Trophoblast cell (in vitro differentiated cells and primary cell): Measurements from ENCODE around the gene RELCH.

Experiments
- DNase-seq, 2 donors: peaks; one replicate each; pipeline ENCODE4 v3.0.0-alpha.2; 2016
- H2AFZ ChIP-seq: 2 replicates; pipeline ENCODE4 v1.6.1; 2013; ENCODE audit warnings: low read length, moderate library complexity, mild to moderate bottlenecking; ENCODE audit not compliant: insufficient read depth, poor library complexity
- H2AK5ac ChIP-seq: 2 replicates; pipeline ENCODE4 v1.6.1; 2013; ENCODE audit warnings: mild to moderate bottlenecking, low read length
- H2BK120ac ChIP-seq: 2 replicates; pipeline ENCODE4 v1.6.1; 2013; ENCODE audit warnings: low read length, mild to moderate bottlenecking, moderate library complexity; ENCODE audit not compliant: insufficient read depth, poor library complexity
- H2BK12ac ChIP-seq: 2 replicates; pipeline ENCODE4 v1.6.1; 2013; ENCODE audit warnings: mild to moderate bottlenecking, low read length, moderate library complexity
- H2BK5ac ChIP-seq: 2 replicates; pipeline ENCODE4 v1.6.1; 2013; ENCODE audit warnings: low read length, low read depth, moderate library complexity, mild to moderate bottlenecking; ENCODE audit not compliant: poor library complexity
- H3K14ac ChIP-seq: 2 replicates; pipeline ENCODE4 v1.6.1; 2013; ENCODE audit warnings: mild to moderate bottlenecking, low read length
- H3K18ac ChIP-seq: 2 replicates; pipeline ENCODE4 v1.6.1; 2013; ENCODE audit warnings: mild to moderate bottlenecking, low read length
- H3K23ac ChIP-seq: 2 replicates; pipeline ENCODE4 v1.6.1; 2013; ENCODE audit warnings: low read length
- H3K27ac ChIP-seq: 2 replicates; pipeline ENCODE4 v1.5.1; 2013; ENCODE audit warnings: low read depth, mild to moderate bottlenecking, inconsistent platforms, low read length, moderate library complexity
- H3K27me3 ChIP-seq: 2 replicates; pipeline ENCODE4 v1.6.1; 2013; ENCODE audit warnings: inconsistent platforms, mild to moderate bottlenecking, low read length, moderate library complexity; ENCODE audit not compliant: insufficient read depth
- H3K36me3 ChIP-seq, 2 experiments: 1 replicate in 1 of 2; 2 replicates in 1 of 2; pipeline ENCODE4 v1.6.1; 2013; ENCODE audit warnings: low read length in 2 of 2, mild to moderate bottlenecking in 2 of 2, moderate library complexity in 1 of 2; ENCODE audit not compliant: insufficient read depth in 2 of 2, control insufficient read depth in 1 of 2
- H3K4ac ChIP-seq: 2 replicates; pipeline ENCODE4 v1.6.1; 2013; ENCODE audit warnings: low read depth, mild to moderate bottlenecking, low read length, moderate library complexity
- H3K4me1 ChIP-seq, 2 experiments: 1 replicate in 1 of 2; 2 replicates in 1 of 2; pipeline ENCODE4 v1.6.1; 2013; ENCODE audit warnings: low read length in 2 of 2, mild to moderate bottlenecking in 2 of 2, moderate library complexity in 1 of 2; ENCODE audit not compliant: insufficient read depth in 2 of 2, control insufficient read depth in 1 of 2
- H3K4me2 ChIP-seq: 2 replicates; pipeline ENCODE4 v1.6.1; 2013; ENCODE audit warnings: inconsistent platforms, mild to moderate bottlenecking, low read length, moderate library complexity
- H3K4me3 ChIP-seq: 2 replicates; pipeline ENCODE4 v1.5.1; 2013; ENCODE audit warnings: mild to moderate bottlenecking, low read depth, low read length, inconsistent platforms
- H3K79me1 ChIP-seq: one replicate; pipeline ENCODE4 v1.6.1; 2013; ENCODE audit warnings: low read length
- H3K79me2 ChIP-seq: 2 replicates; pipeline ENCODE4 v1.6.1; 2013; ENCODE audit warnings: low read length, mild to moderate bottlenecking; ENCODE audit not compliant: control insufficient read depth, insufficient read depth, poor library complexity
- H3K9ac ChIP-seq: 2 replicates; pipeline ENCODE4 v1.6.1; 2013; ENCODE audit warnings: mild to moderate bottlenecking, low read length
- H3K9me3 ChIP-seq: 2 replicates; pipeline ENCODE4 v1.6.1; 2013; ENCODE audit warnings: low read depth, mild to moderate bottlenecking, control low read depth, inconsistent platforms, low read length; ENCODE audit not compliant: insufficient read depth
- H4K12ac ChIP-seq: 2 replicates; pipeline ENCODE4 v1.6.1; 2013; ENCODE audit warnings: low read depth, mild to moderate bottlenecking, low read length, moderate library complexity
- H4K8ac ChIP-seq: 2 replicates; pipeline ENCODE4 v1.6.1; 2013; ENCODE audit warnings: low read depth, mild to moderate bottlenecking, low read length, moderate library complexity
- H4K91ac ChIP-seq: one replicate; pipeline ENCODE4 v1.6.1; 2013; ENCODE audit warnings: low read depth, mild to moderate bottlenecking, low read length, moderate library complexity
- WGBS: extraction: QIAGEN DNeasy Blood & Tissue Kit; methylation state at CpG from one replicate; pipeline ENCODE4 v1.1.7; 2013; ENCODE audit warnings: missing lambda C conversion rate; ENCODE audit not compliant: insufficient read length, insufficient coverage; ENCODE audit errors: extremely low coverage; 5-methylcytosine and 5-hydroxymethylcytosine counted together

RELCH gene

GRCh38 chr18:62341473-62341872 lies 154.4 kb downstream of the RELCH start:
- Histone ChIP-seq H3K23ac (no peak overlapping the region), H3K79me1 (no peaks in the 10 kb centered on the region), H3K9ac (no peak overlapping the region), H3K4ac (no peak overlapping the region), H3K36me3 (no peaks in the 10 kb centered on the region), H4K91ac (no peak overlapping the region), H2BK12ac (no peak overlapping the region), H3K27ac (no peak overlapping the region), H3K4me3 (no peak overlapping the region), H3K4me1 (no peaks in the 10 kb centered on the region), H3K14ac (no peak overlapping the region), H4K12ac (no peak overlapping the region), H2AK5ac (no peak overlapping the region), H3K4me2 (no peak overlapping the region), H2AFZ (no peak overlapping the region), H3K9me3 (peaks cover 2% of the 10 kb centered on the region), H4K8ac (no peak overlapping the region), H2BK120ac (no peak overlapping the region), H3K18ac (no peak overlapping the region), H3K79me2 (no peaks in the 10 kb centered on the region), H3K27me3 (no peaks in the 10 kb centered on the region), H2BK5ac (no peak overlapping the region)
- no peak for DNase-seq
- WGBS = no CpG with 5 or more reads among the region's 3 CpGs

- WGBS = no CpG with 5 or more reads among the region's 4 CpGs
- no peak overlapping the region for H4K12ac ChIP-seq
- H3K18ac ChIP-seq = no peak overlapping the region
- no peak overlapping the region for H3K23ac ChIP-seq
- H3K27ac ChIP-seq = no peak overlapping the region
- H3K36me3 ChIP-seq = no peaks in the 10 kb centered on the region
- H3K27me3 ChIP-seq = no peaks in the 10 kb centered on the region
- no peaks in the 10 kb centered on the region for H3K79me2 ChIP-seq
- no peak overlapping the region for H2BK120ac ChIP-seq
- no peak overlapping the region for H3K4me3 ChIP-seq
- no peak overlapping the region for H4K91ac ChIP-seq
- DNase-seq = no peak
- no peak overlapping the region for H2BK12ac ChIP-seq
- no peak overlapping the region for H2AK5ac ChIP-seq
- peaks cover 2% of the 10 kb centered on the region for H3K9me3 ChIP-seq
- no peak overlapping the region for H3K9ac ChIP-seq
- H3K14ac ChIP-seq = no peak overlapping the region
- no peak overlapping the region for H2AFZ ChIP-seq
- no peak overlapping the region for H3K4ac ChIP-seq
- peaks cover 0 to 4% of the 10 kb centered on the region in 2 experiments for H3K4me1 ChIP-seq
- H3K4me2 ChIP-seq = no peak overlapping the region
- no peak overlapping the region for H2BK5ac ChIP-seq
- H4K8ac ChIP-seq = no peak overlapping the region
- no peaks in the 10 kb centered on the region for H3K79me1 ChIP-seq
Observed at GRCh38 chr18:62342884-62343283, 155.8 kb downstream of the RELCH start.

- Histone ChIP-seq H3K4me1 (peaks cover 0 to 4% of the 10 kb centered on the region in 2 experiments), H3K4ac (no peak overlapping the region), H3K9ac (no peak overlapping the region), H4K12ac (no peak overlapping the region), H3K27me3 (no peaks in the 10 kb centered on the region), H3K79me1 (no peaks in the 10 kb centered on the region), H2AK5ac (no peak overlapping the region), H2BK12ac (no peak overlapping the region), H3K79me2 (no peaks in the 10 kb centered on the region), H3K9me3 (peaks cover 2% of the 10 kb centered on the region), H2AFZ (no peak overlapping the region), H4K8ac (no peak overlapping the region), H3K27ac (no peak overlapping the region), H3K4me2 (no peak overlapping the region), H3K14ac (no peak overlapping the region), H2BK120ac (no peak overlapping the region), H2BK5ac (no peak overlapping the region), H3K23ac (no peak overlapping the region), H3K18ac (no peak overlapping the region), H4K91ac (no peak overlapping the region), H3K36me3 (no peaks in the 10 kb centered on the region), H3K4me3 (no peak overlapping the region)
- WGBS = no CpG with 5 or more reads among the region's 8 CpGs
- DNase-seq = no peak
Observed at GRCh38 chr18:62343316-62343715, 156.3 kb downstream of the RELCH start.

- Histone ChIP-seq H4K8ac (no peak overlapping the region), H2BK120ac (no peak overlapping the region), H2BK5ac (no peak overlapping the region), H4K91ac (no peak overlapping the region), H3K36me3 (no peaks in the 10 kb centered on the region), H3K79me2 (no peaks in the 10 kb centered on the region), H2AK5ac (no peak overlapping the region), H3K4me1 (peaks cover 0 to 4% of the 10 kb centered on the region in 2 experiments), H3K14ac (no peak overlapping the region), H3K4ac (no peak overlapping the region), H3K79me1 (no peaks in the 10 kb centered on the region), H3K9me3 (no peaks in the 10 kb centered on the region), H3K4me2 (no peak overlapping the region), H3K27me3 (no peaks in the 10 kb centered on the region), H3K4me3 (no peak overlapping the region), H3K9ac (no peak overlapping the region), H2AFZ (no peak overlapping the region), H4K12ac (no peak overlapping the region), H3K23ac (no peak overlapping the region), H2BK12ac (no peak overlapping the region), H3K27ac (no peak overlapping the region), H3K18ac (no peak overlapping the region)
- DNase-seq = no peak
- no CpG with 5 or more reads among the region's 2 CpGs for WGBS
Observed at GRCh38 chr18:62345909-62346308, 158.9 kb downstream of the RELCH start.
